GM19023 (cell line): Measurements from ENCODE around the gene CLMN.
A peak's percentile ranks its signal among the peaks of the same experiment; 100 is the strongest.

ENCODE experiments used
- ATAC-seq: cut with Tn5 transposase; IDR thresholded peaks from one replicate; pipeline ENCODE4 v1.9.1; 2021; ENCODE audit warnings: mild to moderate bottlenecking, moderate library complexity; ENCODE audit not compliant: unreplicated experiment

CLMN gene

DNA sequence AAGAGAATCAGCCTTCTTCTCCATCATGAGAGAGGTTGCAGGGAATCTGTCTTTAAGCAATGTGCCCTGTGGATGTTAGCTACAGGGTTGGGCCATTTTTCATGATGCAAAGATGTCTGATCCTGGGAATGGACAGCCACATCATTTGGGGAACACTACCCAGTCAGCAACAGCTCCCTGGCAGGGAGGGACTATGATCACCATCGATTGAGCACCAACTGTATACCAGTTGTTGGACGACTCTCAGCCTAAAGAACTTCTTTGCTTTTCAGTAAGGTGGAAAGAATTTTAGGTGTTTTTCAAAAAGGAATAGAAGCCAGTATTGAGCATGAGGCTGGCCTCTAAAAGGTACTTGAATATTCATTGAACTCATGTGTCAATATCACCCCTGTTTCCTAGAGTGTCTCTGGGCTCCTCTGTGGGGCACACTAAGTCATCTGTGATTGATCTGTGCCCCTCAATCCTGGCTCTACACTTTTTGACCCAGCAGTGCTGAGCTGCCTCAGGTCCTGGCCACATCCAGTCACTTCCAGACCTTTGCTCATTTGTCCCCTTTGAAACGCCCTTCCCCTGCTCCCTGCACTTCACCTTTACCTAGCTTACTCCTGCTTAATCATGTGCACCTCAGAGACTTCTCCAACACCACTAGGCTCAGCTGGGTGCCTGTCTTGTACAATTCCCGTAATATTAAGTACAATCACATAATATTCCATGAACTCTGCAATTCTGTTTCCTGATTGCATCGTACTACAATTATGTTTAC, 2.2 kb upstream of the CLMN start:
- no peak for ATAC-seq

DNA sequence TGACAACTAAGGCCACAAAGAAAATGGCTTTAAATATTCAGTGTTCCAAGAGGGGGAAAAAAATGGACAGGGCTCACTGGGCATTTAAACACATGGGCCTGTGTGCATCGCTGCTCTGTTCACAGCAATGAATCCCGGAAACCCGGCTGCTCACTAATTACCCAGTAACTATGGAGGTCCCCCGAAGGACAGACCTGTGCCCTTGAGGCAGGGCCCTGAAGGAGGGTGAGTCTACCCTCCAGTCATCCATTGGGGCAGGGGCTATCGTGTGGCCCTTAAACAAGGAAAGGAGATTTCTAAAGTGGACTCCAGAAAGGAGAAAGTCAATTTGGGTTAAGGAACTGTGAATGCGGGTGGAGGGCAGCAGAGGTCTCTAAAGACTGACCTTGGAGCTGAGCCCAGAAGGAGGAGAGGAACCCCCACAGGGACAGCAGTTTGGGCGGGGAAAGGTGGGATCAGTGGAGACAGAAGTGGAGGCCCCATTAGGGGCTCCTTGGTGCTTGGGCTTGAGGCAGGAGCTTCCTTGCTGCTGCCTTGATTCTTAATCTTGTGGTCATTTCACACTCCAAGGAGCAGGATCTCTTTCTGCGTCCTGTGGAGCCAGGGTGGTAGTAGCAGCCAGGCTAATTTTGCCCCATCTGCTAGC, 1.4 kb upstream of the CLMN start:
- no peak for ATAC-seq

DNA sequence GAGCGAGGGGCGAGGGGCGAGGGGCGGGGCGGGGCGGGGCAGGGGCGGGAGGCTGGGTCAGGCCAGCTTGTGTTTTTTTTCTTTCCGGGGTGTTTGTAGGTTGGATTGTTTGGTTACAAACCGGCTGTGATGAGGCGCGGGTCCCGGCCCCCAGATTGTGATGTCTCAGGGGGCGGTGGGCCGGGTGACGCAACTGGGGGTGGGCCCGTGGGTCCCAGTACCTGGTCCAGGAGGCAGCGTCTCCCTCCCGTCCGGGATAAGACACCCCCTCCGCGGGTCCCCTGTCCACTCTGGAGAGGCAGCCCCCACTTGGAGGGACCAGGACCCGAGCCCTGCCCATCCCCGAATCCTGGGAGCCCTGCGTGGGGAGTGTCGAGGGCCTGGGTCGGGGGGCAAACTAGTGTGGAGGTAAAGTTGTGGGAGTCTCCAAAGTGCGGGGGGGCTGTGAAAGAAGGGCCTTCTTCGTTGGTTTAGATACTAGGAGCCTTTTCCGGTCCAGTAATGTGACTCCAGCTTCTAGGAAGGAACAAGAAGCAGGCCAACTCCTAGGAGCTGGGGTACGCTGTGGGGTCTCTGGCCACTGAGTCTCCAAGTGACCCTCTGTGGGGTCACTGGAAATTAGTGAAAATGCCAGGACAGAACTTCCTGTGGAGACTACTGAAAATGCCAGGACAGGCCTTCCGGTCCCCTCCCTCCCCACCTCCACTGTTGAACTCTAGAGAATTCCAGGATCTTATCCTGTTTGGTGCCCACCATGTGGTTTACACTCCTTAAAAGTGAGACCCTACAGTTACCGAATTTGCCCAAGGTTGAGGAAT, 579 bp upstream of the CLMN start:
- ATAC-seq: peak; percentile 15

DNA sequence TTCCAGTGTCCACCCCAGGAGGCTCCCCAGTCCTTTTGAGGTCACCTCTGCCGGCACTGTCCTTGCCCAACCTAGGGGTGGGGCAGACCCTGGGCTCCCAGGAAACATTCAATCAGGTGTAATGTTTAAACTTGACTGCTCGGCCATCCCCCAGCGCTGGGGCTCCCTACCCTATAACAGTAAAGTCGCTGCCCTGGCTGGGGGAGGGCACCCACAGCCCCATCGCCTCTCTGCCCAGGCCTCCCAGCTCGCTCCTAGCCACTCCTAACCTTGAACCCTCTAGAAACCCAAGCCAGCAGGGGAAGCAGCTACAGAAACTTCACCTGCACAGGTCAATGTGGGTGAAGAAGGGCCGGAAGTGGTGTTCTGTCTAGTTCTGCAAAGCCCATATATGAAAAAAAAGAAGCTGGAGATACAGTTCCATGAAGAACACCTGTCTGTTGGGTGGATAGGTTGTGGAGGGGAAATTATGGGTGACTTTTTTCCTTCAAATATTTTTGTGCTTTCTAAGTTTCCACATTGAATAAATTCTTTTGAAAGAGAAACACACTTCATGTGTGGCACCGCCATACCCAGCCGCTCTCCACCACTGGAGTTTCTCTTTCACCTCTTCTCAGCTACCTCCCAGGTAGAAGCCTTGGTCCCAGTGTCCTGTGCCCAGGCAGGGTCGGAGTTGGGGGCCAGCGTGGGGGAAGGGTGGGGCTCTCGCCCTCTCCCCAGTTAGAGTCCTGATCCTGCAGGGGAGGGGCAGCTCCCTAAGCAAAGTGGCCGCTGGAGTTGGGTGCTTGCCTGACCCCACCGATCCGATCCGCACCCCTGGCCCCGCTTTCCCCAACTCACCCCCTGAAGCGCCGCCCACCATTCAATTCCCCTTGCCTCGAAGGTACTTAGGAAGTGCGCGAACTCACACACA, 1.1 kb downstream of the CLMN start:
- no peak for ATAC-seq

DNA sequence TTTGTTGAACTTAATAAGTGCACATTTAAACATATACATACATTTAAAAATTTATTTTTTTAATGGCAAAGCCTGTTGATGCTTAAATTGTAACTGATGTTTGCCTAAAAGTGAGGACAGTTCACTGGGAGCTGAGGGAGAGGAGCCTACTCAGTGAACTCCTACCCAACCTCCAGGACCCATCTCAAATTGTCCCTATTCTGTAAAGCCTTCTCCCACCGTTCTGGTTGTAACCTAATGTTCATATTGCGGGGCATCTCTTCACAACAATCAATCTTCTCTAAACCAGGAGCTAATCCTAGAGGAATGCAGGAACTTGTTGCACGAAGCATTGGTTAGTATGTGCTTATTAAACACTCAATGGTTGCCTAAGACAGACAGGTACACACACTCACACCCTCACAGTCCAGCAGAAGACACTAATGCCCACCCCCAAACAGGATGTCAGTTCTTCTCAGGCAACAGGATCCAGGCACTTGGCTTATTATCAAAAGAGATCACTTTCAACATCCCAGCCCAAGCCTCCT, 1.8 kb downstream of the CLMN start:
- no peak for ATAC-seq

DNA sequence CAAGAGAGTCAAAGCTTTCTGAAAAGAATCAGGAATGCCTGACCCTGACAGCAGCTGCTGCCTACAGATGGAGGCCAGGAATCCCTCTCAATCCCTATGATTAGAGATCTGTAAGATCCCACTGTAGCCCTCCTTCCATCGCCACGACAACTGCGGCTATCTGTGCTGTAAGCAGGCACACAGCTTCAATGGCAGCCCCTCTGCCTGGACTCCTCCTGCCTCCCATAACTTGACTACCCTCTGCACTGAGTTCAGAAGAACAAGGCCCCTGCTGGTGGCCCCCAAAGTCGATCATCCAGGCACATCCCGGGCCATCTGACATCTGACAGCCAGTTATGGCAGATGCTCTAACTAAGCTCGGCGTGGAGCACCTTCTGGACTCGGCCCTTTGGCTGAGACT, 2.9 kb downstream of the CLMN start:
- ATAC-seq: no peak

DNA sequence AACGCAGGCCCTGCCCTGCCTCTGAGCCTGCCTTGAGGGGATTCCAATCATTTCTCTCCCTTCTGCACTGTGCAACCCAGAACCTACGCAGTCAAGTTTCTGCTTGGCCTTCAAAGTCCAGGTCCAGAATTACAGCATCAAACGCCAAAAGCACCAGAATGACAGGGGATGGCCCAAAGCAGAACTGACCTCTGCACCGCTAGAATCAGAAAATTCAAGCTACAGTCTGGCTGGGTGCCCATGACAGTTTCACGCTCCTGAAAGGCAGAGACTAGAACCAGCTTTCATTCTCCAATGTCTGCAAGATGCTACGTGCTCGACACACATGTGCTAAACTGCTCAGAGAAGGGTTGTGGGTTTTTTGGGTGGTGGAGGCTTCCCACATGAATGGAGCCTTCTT, 4.1 kb downstream of the CLMN start:
- ATAC-seq: no peak

DNA sequence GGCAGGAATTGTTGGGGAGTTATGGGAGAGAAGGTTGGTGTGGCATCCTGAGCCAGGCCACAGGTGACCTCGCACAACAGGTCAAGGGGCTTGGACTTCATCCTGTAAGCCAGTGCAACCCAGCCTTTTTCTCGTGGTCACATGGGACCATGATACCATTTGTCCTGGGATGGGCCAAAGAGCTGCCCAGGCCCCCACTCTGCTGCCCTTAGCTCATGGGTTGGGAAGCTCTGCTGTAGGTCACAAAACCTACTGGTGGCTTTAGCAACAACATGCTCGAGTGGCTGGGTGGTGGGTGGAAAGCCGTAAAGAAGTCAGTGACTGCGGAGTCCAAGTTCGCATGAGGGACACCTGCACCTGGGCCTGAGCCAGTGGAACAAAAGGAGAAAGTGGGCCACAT, 4.6 kb downstream of the CLMN start:
- no peak for ATAC-seq

DNA sequence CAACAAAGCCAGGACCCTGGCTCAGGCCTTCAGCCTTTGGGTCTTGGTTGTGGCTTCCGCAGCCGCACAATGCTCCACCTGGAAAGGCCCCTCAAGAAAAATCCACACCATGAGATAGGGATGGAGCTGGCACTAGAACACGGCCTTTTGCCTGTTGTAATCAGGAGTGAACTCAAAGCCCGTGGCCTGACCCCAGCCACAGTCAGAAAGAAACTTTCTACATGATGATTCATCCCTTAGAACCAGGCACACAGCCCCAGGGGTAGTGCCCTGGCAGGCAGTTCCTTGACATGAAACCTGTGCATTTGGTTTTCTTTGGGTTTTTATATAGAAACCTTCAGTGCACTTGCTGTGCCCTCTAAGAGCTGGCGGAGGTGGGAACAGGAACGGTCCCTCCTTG, 5.1 kb downstream of the CLMN start:
- ATAC-seq: peak; percentile 53

DNA sequence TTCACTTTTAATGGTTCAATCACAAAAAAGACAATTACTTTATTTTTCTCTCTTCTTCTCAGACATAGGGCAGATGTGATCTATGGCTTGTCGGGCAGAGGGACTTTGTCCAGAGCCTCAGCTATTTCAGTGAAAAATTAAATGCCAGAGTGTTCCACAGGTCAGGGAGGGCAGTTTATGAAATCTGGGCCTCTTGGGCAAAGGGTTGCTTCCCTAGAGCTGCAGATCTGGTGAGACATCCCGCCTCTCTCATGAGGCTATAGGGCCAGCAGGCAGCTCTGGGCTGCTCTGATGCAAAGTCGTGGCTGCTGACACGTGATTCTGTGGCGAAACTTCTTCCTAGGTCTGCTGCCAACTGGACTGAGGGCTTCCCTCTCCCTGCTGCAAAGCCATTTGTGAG, 6.0 kb downstream of the CLMN start:
- ATAC-seq: no peak

DNA sequence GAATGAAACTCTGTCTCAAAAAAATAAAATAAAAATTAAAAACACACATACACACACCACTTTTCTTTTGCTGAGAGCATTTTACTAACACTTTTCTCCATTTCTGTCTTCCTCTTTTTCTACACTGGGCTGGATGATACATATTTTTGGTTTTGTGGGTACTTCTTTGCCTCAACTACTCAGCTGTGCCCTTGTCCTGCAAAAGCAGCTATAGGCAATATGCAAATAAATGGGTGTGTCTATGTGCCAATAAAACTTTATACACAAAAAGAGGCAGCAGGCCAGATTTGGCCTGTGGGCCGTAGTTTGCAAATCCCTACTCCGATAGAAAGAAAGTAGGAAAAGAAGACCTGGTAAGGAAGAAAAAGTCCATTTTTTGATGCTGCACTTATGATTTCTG, 6.5 kb downstream of the CLMN start:
- ATAC-seq: no peak

DNA sequence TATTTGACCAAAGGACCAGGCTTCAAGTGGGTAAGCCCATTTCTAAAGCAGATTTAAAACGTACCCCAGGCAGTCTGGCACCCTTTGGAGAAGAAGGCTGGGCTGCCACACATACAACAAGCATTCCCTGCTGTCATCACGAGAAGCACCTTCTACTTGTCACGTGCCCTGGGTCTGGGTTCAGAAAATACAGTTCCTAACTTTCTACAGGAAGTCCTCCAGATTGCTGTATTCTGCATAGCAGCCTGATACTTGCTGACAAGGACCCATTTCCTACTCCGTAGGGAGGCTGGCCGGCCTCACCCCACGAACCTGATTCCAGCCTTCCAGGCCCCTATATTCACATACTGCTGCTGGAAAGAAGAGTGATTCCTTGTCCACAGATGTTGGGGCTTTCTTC, 7.4 kb downstream of the CLMN start:
- ATAC-seq: no peak

DNA sequence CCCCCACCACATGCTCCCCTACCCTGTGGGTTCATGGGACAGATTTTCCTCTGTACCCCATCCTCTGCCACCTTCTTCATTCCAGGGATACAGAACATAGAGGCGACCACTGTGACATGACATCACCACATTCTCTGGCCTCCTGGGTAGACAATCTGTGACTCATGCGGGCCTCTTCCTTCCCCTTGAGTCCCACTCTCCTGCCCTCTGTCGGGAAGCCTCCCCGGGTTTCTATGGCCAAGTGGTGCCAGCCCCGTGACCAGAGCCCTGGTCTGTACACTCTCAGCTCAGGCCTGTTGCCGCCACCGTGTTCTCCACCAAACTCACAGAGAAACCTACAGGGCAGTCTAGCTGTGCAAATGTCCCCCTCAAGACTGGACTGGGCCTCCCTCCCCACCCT, 8.0 kb downstream of the CLMN start:
- no peak for ATAC-seq

DNA sequence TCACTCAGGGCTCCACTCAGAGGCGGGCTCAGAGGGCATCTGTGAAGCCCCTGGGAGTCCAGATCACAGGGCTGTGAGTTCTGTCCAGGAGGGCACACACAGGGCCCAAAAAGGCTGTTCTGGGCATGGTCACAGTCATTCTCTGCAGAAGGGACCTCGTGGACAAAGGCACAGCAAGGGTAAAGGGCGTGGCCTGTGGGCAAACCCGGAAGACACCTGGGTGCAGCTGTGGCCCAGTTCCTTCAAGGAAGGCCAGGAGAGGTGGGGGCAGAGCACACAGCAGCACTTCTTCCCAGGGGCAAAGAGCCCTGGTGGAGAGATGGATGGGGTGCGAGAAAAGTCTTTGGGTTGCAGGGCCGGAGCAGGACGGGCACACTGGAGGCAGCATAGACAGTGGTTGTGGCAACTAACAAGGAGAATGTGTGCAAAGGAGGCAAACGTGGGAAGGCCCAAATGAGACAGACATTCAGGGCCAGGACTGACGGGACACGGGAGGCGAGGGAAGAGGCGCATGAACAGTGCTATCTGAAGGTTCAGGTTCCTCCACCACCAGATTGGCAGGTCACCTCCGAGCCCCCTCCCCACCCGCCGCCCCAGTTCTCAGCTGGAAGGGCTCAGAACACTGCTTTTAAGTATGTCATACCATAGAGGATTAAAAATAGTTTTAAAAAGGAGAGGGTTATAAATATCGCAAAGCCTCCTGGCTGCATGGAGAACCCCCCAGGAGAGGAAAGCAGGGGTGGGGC, 8.9 kb downstream of the CLMN start:
- ATAC-seq: no peak

DNA sequence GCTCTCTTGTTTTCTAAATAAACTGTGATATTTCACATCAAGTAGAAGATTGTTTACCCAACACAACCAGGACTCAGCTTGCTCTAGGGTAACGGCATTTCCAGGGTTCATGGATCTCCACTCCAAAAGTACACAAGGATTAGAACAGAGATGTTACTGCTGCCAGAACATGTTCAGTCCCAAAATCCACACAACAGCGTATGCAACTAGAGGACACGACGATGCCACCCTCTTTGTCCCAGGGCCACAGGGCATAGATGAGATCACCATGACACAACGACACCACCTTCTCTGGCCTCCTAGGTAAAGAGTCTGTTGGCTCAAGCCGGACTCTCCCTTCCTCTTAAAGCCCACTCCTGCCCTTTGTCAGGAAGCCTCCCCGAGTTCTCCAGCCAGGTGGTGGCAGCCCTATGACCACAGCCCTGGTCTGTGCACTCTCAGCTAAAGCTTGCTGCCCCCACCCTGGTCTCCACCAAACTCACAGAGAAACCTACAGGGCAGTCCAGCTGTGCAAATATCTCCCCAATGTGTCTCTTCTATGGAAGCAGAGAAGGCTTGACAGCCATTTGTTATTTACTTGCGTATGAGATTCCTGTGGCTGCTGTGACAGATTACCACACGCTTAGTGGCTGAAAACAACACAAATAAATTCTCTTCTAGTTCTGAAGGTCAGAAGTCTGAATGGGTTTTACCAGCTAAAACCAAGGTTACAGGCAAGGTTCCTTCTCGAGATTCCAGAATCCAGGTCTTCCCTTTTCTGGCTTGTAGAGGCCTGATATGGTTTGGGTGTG, 10.3 kb downstream of the CLMN start:
- no peak for ATAC-seq

DNA sequence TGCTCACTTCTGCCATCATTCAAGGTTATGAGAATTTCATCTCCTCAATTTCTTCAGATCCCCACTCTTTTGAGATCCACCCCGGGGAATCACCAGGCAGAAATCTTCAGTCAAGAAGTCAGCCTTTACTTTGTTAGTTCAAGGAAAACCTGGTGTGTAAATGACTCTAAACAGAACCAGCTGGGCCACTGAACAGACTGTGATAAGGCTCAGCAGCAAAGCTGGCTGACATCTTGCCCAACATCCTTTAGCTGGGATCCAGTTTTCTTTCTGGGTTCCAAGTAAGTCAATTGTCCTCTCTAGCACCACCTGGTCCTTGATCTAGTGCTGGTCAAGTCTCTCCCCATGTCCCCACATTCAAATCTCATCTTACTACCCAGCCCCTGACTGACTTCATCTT, 11.6 kb downstream of the CLMN start:
- no peak for ATAC-seq

DNA sequence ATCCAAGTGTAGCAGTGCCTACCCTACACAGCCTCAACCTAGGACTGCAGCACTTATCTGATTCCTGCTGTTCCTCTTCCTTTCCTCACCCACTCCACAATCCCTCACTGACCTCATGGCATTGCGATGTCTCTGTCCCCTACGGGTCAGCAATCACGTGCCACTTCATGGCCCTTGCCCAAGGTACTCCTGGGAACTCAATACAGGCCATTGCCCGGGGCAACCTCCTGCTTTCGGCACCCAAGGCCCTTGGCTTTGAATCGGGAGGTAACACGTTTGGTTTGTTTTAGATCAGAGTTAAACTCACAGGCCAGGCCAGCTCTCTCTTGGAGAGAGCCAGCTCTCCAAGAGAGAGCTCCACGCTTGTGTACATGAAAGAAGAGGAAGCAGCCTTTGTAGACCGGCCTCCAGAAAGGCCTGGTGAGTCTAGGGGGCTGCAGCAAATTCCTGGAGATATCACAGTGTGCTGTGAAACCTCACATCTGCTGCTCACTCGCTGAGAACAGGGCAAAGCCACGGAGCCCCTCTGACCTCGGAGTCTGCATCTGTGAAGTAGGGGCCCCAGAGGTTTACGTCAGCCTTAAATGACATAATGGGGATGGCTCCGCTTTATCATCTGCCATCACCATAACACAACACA, 12.2 kb downstream of the CLMN start:
- no peak for ATAC-seq

DNA sequence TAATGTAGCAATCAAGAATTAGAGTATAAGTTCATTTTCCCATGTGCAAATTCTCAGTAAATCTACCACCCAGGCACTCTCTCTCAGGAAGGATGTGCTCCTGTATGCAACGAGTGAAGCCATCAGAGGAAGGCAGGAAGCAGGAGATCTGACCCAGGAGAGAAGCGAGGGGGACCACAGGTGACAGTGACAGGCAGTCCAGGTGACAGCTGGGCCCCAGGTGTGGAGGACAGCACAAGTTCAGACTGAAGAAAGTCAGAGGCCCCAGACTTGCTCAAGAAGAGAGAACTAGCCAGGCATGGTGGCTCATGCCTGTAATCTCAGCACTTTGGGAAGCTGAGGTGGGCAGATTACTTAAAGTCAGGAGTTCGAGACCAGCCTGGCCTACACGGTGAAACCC, 13.8 kb downstream of the CLMN start:
- ATAC-seq: no peak

DNA sequence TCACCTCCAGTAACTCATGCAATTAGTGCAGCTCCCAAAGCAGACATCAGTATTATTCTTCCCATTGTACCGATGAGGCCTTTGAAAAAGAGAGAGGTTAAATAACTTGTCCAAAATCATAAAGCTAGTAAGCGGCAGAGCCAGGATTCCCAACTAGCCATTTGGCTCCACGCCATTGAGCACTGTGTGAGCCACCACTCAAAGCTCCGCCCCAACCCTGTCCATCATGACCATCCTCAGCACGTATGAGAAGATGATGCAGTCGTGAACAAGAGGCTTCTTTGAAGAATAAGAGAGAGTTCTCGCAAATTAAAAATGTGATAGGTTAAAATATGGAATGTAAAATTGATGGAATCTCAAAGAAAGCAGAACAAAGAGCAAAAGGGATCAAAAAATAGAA, 14.6 kb downstream of the CLMN start:
- no peak for ATAC-seq
